ENCODE measurements around the gene CDSN. TPM values are rescaled to one million over a fixed set of nuclear protein-coding genes. Genes with fewer than 3 reads are reported as not detected.

The CDSN gene
- total RNA-seq, 1 donor from 2014 or later = not detected

DNA sequence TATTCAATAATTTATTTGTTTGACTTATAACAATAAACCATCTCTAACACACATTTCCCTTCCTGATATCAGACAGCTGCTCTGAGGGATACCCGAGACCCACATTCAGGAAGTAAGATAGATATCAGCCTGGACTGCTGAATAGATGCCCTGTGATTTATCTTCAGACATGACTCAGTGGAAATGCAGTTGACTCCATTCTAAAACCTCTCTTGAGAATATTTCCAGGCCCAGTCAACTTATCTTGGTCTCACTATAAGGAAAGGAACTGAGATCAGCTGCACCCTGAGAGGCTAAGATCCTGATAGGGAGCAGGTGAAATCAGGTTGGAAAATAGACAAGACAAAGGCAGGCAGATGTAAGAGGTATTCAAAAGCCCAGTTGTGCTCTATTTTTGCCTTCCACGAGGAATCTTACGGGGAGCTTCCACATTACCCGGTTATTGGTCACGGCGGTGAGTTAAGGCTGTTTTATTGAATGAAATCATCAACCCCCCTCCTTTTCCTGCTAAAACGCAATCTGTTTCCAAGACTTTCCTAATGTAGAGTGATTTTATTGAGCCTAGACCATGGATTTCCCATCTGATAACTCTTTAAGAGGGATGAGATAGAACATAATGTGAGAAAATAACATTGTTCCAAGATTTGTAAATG, 33.3 kb downstream of the CDSN start:
- no peaks in the 10 kb centered on the region for H3K9me3 Mint-ChIP-seq

DNA sequence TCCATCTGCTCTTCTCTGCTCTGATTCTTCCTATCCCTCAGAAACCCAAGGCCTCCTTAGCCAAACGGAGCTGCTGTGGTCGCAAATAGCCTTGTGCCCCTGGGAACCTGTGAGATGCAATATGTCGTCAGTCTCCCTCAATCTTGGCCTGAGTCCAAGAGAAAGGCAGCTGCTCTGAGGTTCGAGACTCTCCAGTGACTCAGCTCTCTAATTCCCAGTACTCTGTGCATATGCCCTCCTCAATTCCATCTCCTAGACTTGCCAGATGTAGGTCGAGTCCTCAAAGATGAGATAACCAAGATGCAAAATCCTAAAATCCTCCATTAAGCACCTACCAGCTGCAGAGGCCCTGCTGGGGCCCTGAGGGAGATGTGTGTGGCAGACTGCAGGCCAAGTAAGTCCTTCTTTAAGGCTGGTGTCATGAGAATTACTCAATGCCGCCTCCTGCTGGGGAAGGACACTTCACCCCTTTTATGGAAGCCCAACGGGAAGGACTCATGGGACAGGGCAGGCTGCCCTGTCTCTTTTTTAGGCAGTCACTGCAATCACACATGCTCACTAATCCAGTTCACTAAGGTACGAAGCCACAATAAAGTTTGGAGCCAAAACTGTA, 36.4 kb downstream of the CDSN start:
- no peaks in the 10 kb centered on the region for H3K9me3 Mint-ChIP-seq
- no peak for DNase-seq (ENCODE audit: extremely low spot score, unreplicated experiment)
- no peaks in the 10 kb centered on the region for H3K36me3 Mint-ChIP-seq
- TF ChIP-seq, protein P1, sequence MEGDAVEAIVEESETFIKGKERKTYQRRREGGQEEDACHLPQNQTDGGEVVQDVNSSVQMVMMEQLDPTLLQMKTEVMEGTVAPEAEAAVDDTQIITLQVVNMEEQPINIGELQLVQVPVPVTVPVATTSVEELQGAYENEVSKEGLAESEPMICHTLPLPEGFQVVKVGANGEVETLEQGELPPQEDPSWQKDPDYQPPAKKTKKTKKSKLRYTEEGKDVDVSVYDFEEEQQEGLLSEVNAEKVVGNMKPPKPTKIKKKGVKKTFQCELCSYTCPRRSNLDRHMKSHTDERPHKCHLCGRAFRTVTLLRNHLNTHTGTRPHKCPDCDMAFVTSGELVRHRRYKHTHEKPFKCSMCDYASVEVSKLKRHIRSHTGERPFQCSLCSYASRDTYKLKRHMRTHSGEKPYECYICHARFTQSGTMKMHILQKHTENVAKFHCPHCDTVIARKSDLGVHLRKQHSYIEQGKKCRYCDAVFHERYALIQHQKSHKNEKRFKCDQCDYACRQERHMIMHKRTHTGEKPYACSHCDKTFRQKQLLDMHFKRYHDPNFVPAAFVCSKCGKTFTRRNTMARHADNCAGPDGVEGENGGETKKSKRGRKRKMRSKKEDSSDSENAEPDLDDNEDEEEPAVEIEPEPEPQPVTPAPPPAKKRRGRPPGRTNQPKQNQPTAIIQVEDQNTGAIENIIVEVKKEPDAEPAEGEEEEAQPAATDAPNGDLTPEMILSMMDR (conservative IDR thresholded peaks at IDR 0.05) = peak; percentile 62
- H3K27me3 Mint-ChIP-seq = peaks cover 4% of the 10 kb centered on the region
- no peak overlapping the region for H3K4me3 Mint-ChIP-seq
- no peak overlapping the region for H3K27ac Mint-ChIP-seq
- peaks cover 24% of the 10 kb centered on the region for H3K4me1 Mint-ChIP-seq (ENCODE audit: unreplicated experiment)

More for the DNA sequence above, 33.3 kb downstream of the CDSN start:
- H3K4me3 Mint-ChIP-seq = no peak overlapping the region
- no peaks in the 10 kb centered on the region for H3K36me3 Mint-ChIP-seq
- TF ChIP-seq, protein P1 (conservative IDR thresholded peaks at IDR 0.05) = no peak
- H3K27ac Mint-ChIP-seq = no peak overlapping the region
- H3K27me3 Mint-ChIP-seq = no peaks in the 10 kb centered on the region
- H3K4me1 Mint-ChIP-seq (ENCODE audit: unreplicated experiment) = peaks cover 18% of the 10 kb centered on the region
- no peak for DNase-seq (ENCODE audit: extremely low spot score, unreplicated experiment)

DNA sequence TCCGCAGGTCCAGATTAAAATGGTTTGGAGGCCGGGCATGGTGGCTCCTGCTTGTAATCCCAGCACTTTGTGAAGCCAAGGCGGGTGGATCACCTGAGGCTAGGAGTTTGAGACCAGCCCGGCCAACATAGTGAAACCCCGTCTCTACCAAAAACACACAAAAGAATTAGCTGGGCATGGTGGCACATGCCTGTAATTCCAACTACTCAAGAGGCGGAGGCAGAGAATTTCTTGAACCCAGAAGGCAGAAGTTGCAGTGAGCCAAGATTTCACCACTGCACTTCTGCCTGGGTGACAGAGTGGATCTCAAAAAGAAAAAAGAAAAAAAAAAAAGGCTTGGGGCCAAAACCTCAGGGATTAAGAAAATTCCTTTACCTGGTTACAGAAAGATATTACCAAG, 38.4 kb downstream of the CDSN start:
- no peak for DNase-seq (ENCODE audit: extremely low spot score, unreplicated experiment)
- Mint-ChIP-seq H3K36me3 (no peaks in the 10 kb centered on the region), H3K27me3 (peaks cover 4% of the 10 kb centered on the region), H3K9me3 (no peaks in the 10 kb centered on the region), H3K4me3 (no peak overlapping the region), H3K27ac (no peak overlapping the region), H3K4me1 (ENCODE audit: unreplicated experiment) (peaks cover 14% of the 10 kb centered on the region)
- TF ChIP-seq, protein P1 (conservative IDR thresholded peaks at IDR 0.05) = no peak

DNA sequence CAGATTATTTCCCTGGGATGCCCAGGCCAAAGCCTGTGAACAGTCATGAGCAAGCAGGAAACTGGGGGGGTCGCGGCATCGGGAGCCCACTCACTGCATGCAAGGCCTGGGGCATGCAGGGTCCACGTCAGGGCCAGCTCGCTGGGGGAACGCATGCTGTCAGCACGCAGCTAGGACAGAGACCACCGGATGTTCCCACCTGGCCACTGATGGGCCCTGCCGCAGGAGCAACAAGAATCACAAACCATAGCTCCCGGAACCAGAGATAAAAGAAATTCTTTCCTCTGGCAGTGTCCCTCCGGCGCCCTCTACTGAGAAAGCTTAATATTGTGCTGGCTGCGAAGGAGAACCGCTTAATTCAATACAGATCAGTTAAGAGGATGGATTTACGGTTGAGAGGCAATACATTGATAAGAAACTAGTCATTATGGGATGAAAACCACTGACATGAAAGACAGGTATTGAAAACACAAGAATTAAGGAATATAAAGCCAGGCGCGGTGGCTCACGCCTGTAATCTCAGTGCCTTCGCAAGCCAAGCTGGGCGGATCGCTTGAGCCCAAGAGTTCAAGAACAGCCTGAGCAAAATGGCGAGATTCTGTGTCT, 40.5 kb downstream of the CDSN start:
- Mint-ChIP-seq H3K9me3 (no peaks in the 10 kb centered on the region), H3K27ac (no peak overlapping the region)
- TF ChIP-seq, protein P1 (conservative IDR thresholded peaks at IDR 0.05) = peak; percentile 84

DNA sequence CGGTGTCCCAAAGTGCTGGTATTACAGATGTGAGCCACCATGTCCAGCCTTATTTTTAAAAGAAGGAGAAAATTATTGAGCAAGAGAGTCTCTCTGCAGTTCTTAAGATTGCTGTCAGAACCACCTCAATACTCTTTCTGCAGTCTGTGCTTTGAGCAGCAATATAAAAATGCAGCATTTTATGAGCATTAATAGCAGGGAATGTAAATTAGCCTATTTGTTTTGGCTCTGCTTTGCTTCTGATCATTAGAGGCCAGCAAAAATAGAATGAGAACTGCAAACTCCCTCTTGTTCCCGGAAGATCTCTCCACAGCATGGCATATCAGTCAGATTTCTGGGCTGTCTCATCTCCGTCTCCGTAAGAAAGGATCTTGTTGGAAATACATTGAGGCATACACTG, 43.6 kb downstream of the CDSN start:
- H3K27ac Mint-ChIP-seq = no peak overlapping the region
- no peaks in the 10 kb centered on the region for H3K36me3 Mint-ChIP-seq
- DNase-seq (ENCODE audit: extremely low spot score, unreplicated experiment) = no peak
- peaks cover 4% of the 10 kb centered on the region for H3K27me3 Mint-ChIP-seq
- TF ChIP-seq, protein P1 (conservative IDR thresholded peaks at IDR 0.05) = no peak
- H3K4me3 Mint-ChIP-seq = no peak overlapping the region
- no peaks in the 10 kb centered on the region for H3K9me3 Mint-ChIP-seq
- peaks cover 17% of the 10 kb centered on the region for H3K4me1 Mint-ChIP-seq (ENCODE audit: unreplicated experiment)

More for the DNA sequence above, 40.5 kb downstream of the CDSN start:
- no peak for DNase-seq (ENCODE audit: extremely low spot score, unreplicated experiment)
- Mint-ChIP-seq H3K4me3 (no peak overlapping the region), H3K36me3 (no peaks in the 10 kb centered on the region), H3K27me3 (peaks cover 4% of the 10 kb centered on the region), H3K4me1 (ENCODE audit: unreplicated experiment) (peaks cover 13% of the 10 kb centered on the region)
